PC-3 (cell line): ENCODE data around the gene HMOX1. TPM values are rescaled to one million over a fixed set of nuclear protein-coding genes. Genes with fewer than 3 reads are reported as not detected.

ENCODE experiments used
- ATAC-seq: fragments of 200-7000 bp; cut with Tn5 transposase; 2 replicates; pipeline ENCODE4 v1.9.1; 2020; ENCODE audit warnings: mild to moderate bottlenecking, moderate library complexity
- Bru-seq: library from RNA; stranded (reverse); fragments of 400-500 nt; gene quantifications from one replicate; lab custom pipeline; 2021; lab: Mats Ljungman, UMichigan
- BruChase-seq, 2 experiments: library from RNA; stranded (reverse); fragments of 400-500 nt; gene quantifications; one replicate each; lab custom pipeline; 2021; lab: Mats Ljungman, UMichigan
- BruUV-seq: library from RNA; stranded (reverse); fragments of 400-500 nt; replicated peaks from 2 replicates; lab custom pipeline; 2021; lab: Mats Ljungman, UMichigan
- CTCF ChIA-PET: fragments of 300-600 bp; sonication (Branson Sonifier 250); formaldehyde crosslinking; loops from one replicate; lab custom pipeline; 2022; ENCODE audit warnings: antibody characterized with exemption; lab: Charles Lee
- POLR2A ChIA-PET: fragments of 300-600 bp; sonication (Branson Sonifier 250); formaldehyde crosslinking; loops from one replicate; lab custom pipeline; 2022; ENCODE audit warnings: antibody characterized with exemption; ENCODE audit not compliant: unreplicated experiment; lab: Charles Lee
- DNase-seq: peaks from one replicate; pipeline ENCODE4 v3.0.0-alpha.2; 2015
- H2AFZ ChIP-seq: fragments of 300-600 bp; sonication (generic); 2 replicates; pipeline ENCODE4 v1.6.0; 2016; ENCODE audit warnings: antibody characterized with exemption, low read length
- H3F3A ChIP-seq: fragments of 300-600 bp; sonication (generic); one replicate; pipeline ENCODE4 v1.6.0; 2017; ENCODE audit warnings: antibody characterized with exemption, low read length, control low read depth, mild to moderate bottlenecking; ENCODE audit not compliant: unreplicated experiment
- H3K27ac ChIP-seq: fragments of 300-600 bp; sonication (generic); 2 replicates; pipeline ENCODE4 v1.5.1; 2016; ENCODE audit warnings: mild to moderate bottlenecking, low read length
- H3K27me3 ChIP-seq: fragments of 300-600 bp; sonication (generic); 2 replicates; pipeline ENCODE4 v1.6.1; 2016; ENCODE audit warnings: low read length, mixed read lengths
- H3K36me3 ChIP-seq: fragments of 300-600 bp; sonication (generic); 2 replicates; pipeline ENCODE4 v1.6.1; 2016; ENCODE audit warnings: low read depth, mixed run types, low read length, mixed read lengths
- H3K4me1 ChIP-seq: fragments of 300-600 bp; sonication (generic); 2 replicates; pipeline ENCODE4 v1.5.1; 2016; ENCODE audit warnings: low read length; ENCODE audit not compliant: insufficient read depth
- H3K4me2 ChIP-seq: fragments of 300-600 bp; sonication (generic); 2 replicates; pipeline ENCODE4 v1.6.0; 2016; ENCODE audit warnings: low read length
- H3K4me3 ChIP-seq: fragments of 300-600 bp; sonication (generic); 2 replicates; pipeline ENCODE4 v1.5.1; 2016; ENCODE audit warnings: mild to moderate bottlenecking, low read length, mixed read lengths
- H3K79me2 ChIP-seq: fragments of 300-600 bp; sonication (generic); 2 replicates; pipeline ENCODE4 v1.6.1; 2017; ENCODE audit warnings: low read length, mixed read lengths
- H3K9ac ChIP-seq: fragments of 300-600 bp; sonication (generic); 2 replicates; pipeline ENCODE4 v1.6.0; 2016; ENCODE audit warnings: mild to moderate bottlenecking, low read length
- H3K9me2 ChIP-seq: fragments of 300-600 bp; sonication (generic); replicated peaks from 2 replicates; pipeline ENCODE4 v1.6.1; 2016; ENCODE audit warnings: mixed run types, low read length, mixed read lengths
- H3K9me3 ChIP-seq: fragments of 300-600 bp; sonication (generic); 2 replicates; pipeline ENCODE4 v1.6.1; 2016; ENCODE audit warnings: low read length, mixed read lengths
- H4K20me1 ChIP-seq: fragments of 300-600 bp; sonication (generic); 2 replicates; pipeline ENCODE4 v1.6.1; 2016; ENCODE audit warnings: low read length, mixed read lengths
- CTCF ChIP-seq: fragments of 300-600 bp; sonication (generic); conservative IDR thresholded peaks from 2 replicates; pipeline ENCODE4 v1.5.1; 2017; ENCODE audit warnings: antibody characterized with exemption, low read depth, mild to moderate bottlenecking, low read length
- EZH2 ChIP-seq: fragments of 300-600 bp; sonication (generic); IDR thresholded peaks from one replicate; pipeline ENCODE4 v1.6.1; 2017; ENCODE audit warnings: antibody characterized with exemption, mild to moderate bottlenecking, low read length; ENCODE audit not compliant: unreplicated experiment
- EZH2phosphoT487 ChIP-seq: fragments of 300-600 bp; sonication (generic); IDR thresholded peaks from 2 replicates; pipeline ENCODE4 v1.6.1; 2018; ENCODE audit warnings: mild to moderate bottlenecking, antibody characterized with exemption, low read length, borderline replicate concordance
- intact Hi-C: fragments of 100-400 bp; cut with micrococcal nuclease; formaldehyde crosslinking; loops from 2 replicates; pipeline ENCODE4 v1.9.0; 2023
- long read RNA-seq: library from polyadenylated mRNA; unstranded; transcript quantifications from one replicate; pipeline ENCODE4 v2.0.0, GENCODE V29; 2021; ENCODE audit not compliant: unreplicated experiment
- total RNA-seq: library from RNA; depleted of rRNA; stranded (reverse); fragments of >200 nt; gene quantifications from 2 replicates; pipeline ENCODE4 v1.2.3, GENCODE V29; 2014; rRNA removed

HMOX1 gene
- 14.5 and 16.5 TPM in 2 replicates for total RNA-seq
- Bru-seq, nascent RNA, result percentile 60 among the genes with signal in this experiment
- BruChase-seq, experiment 1, labeled RNA remaining after a 6-hour chase, result percentile 71 among the genes with signal in this experiment
- BruChase-seq, experiment 2, labeled RNA remaining after a 2-hour chase, result percentile 51 among the genes with signal in this experiment
- long read RNA-seq, partial matches to known transcripts, result 2 of 4 reads
- long read RNA-seq, other reads (novel, unspliced or antisense), result 1 of 4 reads

- DNase-seq, result peak; percentile 71
- BruUV-seq, result TSS peak; percentile 58
- no peaks in the 10 kb centered on the region for H3F3A ChIP-seq
- H3K27ac ChIP-seq, result 0 out of 2 replicates have a peak within 1 kb of the TSS, but pooled peaks have one; percentile 21
- H3K4me1 ChIP-seq, result peaks cover 29% of the 10 kb centered on the region
- peak within 1 kb of the TSS; percentile 84 for H3K4me2 ChIP-seq
- H3K36me3 ChIP-seq, result no peaks in the 10 kb centered on the region
- no peaks in the 10 kb centered on the region for H4K20me1 ChIP-seq
- peak within 1 kb of the TSS; percentile 73 for H2AFZ ChIP-seq
- intact Hi-C loops, result loop anchor here (1.0 kb wide), 1 partner anchor 19 kb away; no protein-coding TSS in a partner anchor
- H3K9me2 ChIP-seq, result no peaks in the 10 kb centered on the region
- H3K27me3 ChIP-seq, result no peaks in the 10 kb centered on the region
- peak; percentile 80 for ATAC-seq
- H3K4me3 ChIP-seq, result peak within 1 kb of the TSS; percentile 83
- peak within 1 kb of the TSS; percentile 66 for H3K9ac ChIP-seq
- POLR2A ChIA-PET, result interaction anchor here (0.7 kb wide), 1 partner anchor 9 kb away, joined by 3 read pairs; no protein-coding TSS in a partner anchor
- CTCF ChIA-PET, result interaction anchor here (1.4 kb wide), 1 partner anchor 29 kb away, joined by 5 read pairs; no protein-coding TSS in a partner anchor
- no peaks in the 10 kb centered on the region for H3K9me3 ChIP-seq
- peaks cover 9% of the 10 kb centered on the region for H3K79me2 ChIP-seq
- TF ChIP-seq EZH2 (no peak), CTCF (0 out of 2 replicates have a peak, but pooled peaks have one; percentile 10)
These were observed at the start of gene HMOX1 for GRCh38 chr22:35380537-35381423. Gene HMOX1 (plus strand): TSS chr22:35381096. CDS start chr22:35381174, 78 bp downstream.

GRCh38 chr22:35332278-35332677 lies 48.6 kb upstream of the HMOX1 start:
- H3K4me2 ChIP-seq, result no peak overlapping the region
- BruUV-seq, result no TSS peak
- intact Hi-C loops, result no loop called here

More at GRCh38 chr22:35332278-35332677, 48.6 kb upstream of the HMOX1 start:
- Histone ChIP-seq H3K79me2 (no peaks in the 10 kb centered on the region), H2AFZ (no peak overlapping the region), H3F3A (no peaks in the 10 kb centered on the region), H3K9me3 (no peaks in the 10 kb centered on the region), H3K4me3 (no peak overlapping the region), H3K27me3 (no peaks in the 10 kb centered on the region), H3K36me3 (no peaks in the 10 kb centered on the region), H4K20me1 (no peaks in the 10 kb centered on the region), H3K9ac (no peak overlapping the region), H3K4me1 (no peaks in the 10 kb centered on the region), H3K9me2 (no peaks in the 10 kb centered on the region), H3K27ac (no peak overlapping the region)
- no peak for TF ChIP-seq EZH2
- TF ChIP-seq EZH2phosphoT487, result no peak
- TF ChIP-seq CTCF, result no peak
- ChIA-PET CTCF (no interaction called here), POLR2A (interaction anchor here (0.6 kb wide), 1 partner anchor 179 kb away, joined by 4 read pairs; no protein-coding TSS in a partner anchor)
- ATAC-seq (no peak), DNase-seq (no peak)
